Upper lobe of right lung (tissue), 1 donor: ENCODE results near the gene NTM. TPM values are rescaled to one million over a fixed set of nuclear protein-coding genes. Genes with fewer than 3 reads are reported as not detected.

Experiments used
- ATAC-seq: fragments of 200-7000 bp; cut with Tn5 transposase; one replicate; pipeline ENCODE4 v1.9.1; 2020; ENCODE audit warnings: mild to moderate bottlenecking, moderate library complexity
- DNase-seq: peaks from one replicate; pipeline ENCODE4 v3.0.0-alpha.2; 2020
- H3K27ac ChIP-seq: fragments of 200-600 bp; one replicate; pipeline ENCODE4 v1.8.0; 2022
- H3K27me3 ChIP-seq: fragments of 200-600 bp; one replicate; pipeline ENCODE4 v1.8.0; 2022; ENCODE audit warnings: mild to moderate bottlenecking
- H3K36me3 ChIP-seq: fragments of 200-600 bp; one replicate; pipeline ENCODE4 v1.8.0; 2022
- H3K4me1 ChIP-seq: fragments of 200-600 bp; one replicate; pipeline ENCODE4 v1.8.0; 2022
- H3K4me3 ChIP-seq: fragments of 200-600 bp; one replicate; pipeline ENCODE4 v1.8.0; 2022; ENCODE audit warnings: mild to moderate bottlenecking
- H3K9me3 ChIP-seq: fragments of 200-600 bp; one replicate; pipeline ENCODE4 v1.8.0; 2022
- CTCF ChIP-seq: fragments of 200-600 bp; IDR thresholded peaks from one replicate; pipeline ENCODE4 v1.8.0; 2022; ENCODE audit warnings: antibody characterized with exemption
- intact Hi-C: fragments of 100-400 bp; cut with DNase I; formaldehyde crosslinking; loops from one replicate; pipeline ENCODE4 v1.11.0; 2022
- total RNA-seq: library from RNA; stranded (reverse); fragmentation: NEBNext Ultra II Directional; extraction: Animal tissue kit (Norgen Biotek cat#: 25700); gene quantifications from one replicate; pipeline ENCODE4 v1.2.1, GENCODE V29; 2021
- donor health status: DM: no; HTN: yes; CAD: no; lungs with severe emphysema.

NTM gene
- total RNA-seq, 1 donor from 2014 or later = 3.7 TPM

- Histone ChIP-seq H3K27me3 (no peaks in the 10 kb centered on the region), H3K4me3 (no peak overlapping the region), H3K36me3 (no peaks in the 10 kb centered on the region), H3K27ac (no peak overlapping the region), H3K4me1 (no peaks in the 10 kb centered on the region), H3K9me3 (no peaks in the 10 kb centered on the region)
- DNase-seq (no peak), ATAC-seq (no peak)
- no peak for TF ChIP-seq CTCF
- intact Hi-C loops = no loop called here
Observed at GRCh38 chr11:131737357-131737756, 366.9 kb downstream of the NTM start.

- DNase-seq (no peak), ATAC-seq (no peak)
- Histone ChIP-seq H3K4me3 (no peak overlapping the region), H3K27me3 (no peaks in the 10 kb centered on the region), H3K4me1 (no peaks in the 10 kb centered on the region), H3K36me3 (no peaks in the 10 kb centered on the region), H3K9me3 (no peaks in the 10 kb centered on the region), H3K27ac (no peak overlapping the region)
- TF ChIP-seq CTCF = no peak
- intact Hi-C loops = no loop called here
Observed at GRCh38 chr11:131739243-131739882, 368.9 kb downstream of the NTM start.

DNA sequence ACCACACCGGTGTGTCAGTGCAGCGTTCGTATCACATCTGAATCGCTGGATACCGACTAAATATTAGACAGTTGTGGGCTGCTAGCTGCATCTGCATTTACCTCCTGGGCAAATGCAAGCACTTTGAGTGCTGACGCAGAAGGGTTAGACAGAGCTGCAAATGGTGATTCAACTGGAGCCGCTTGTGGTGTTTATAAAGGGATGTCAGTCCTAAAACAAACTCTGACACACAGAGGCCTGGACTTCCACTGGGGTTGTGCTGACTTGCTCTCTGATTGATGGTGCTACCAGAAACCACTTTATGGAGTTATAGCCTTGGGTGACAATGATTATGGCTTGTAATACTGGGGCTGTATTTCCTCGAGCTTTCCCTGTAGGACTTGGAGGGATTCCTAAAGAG lies 374.4 kb downstream of the NTM start:
- H3K4me1 ChIP-seq = no peaks in the 10 kb centered on the region
- no peaks in the 10 kb centered on the region for H3K9me3 ChIP-seq
- no peaks in the 10 kb centered on the region for H3K36me3 ChIP-seq
- TF ChIP-seq CTCF = no peak
- H3K27me3 ChIP-seq = no peaks in the 10 kb centered on the region
- DNase-seq (no peak), ATAC-seq (no peak)
- intact Hi-C loops = no loop called here
- H3K4me3 ChIP-seq = no peak overlapping the region
- H3K27ac ChIP-seq = no peak overlapping the region

DNA sequence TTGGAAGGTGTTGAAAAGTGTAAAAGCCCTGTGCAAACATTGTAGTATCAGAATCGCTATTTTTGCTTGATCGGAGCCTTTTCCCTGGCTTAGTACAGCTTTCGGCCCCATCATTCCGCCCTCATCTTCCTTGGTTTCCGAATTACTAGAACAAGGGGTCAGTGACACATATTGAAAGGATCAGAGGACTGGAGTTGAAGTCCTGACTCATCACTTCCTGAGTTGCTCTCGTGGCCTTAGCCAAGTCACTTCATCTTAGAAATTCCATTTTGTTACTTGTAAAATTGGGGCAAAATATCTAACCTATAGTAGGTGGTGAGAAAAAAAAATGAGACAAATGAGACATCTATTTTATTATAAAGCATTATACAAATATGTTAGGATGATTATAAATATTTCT lies 375.0 kb downstream of the NTM start:
- intact Hi-C loops = no loop called here
- Histone ChIP-seq H3K4me3 (no peak overlapping the region), H3K4me1 (no peaks in the 10 kb centered on the region), H3K36me3 (no peaks in the 10 kb centered on the region), H3K27ac (no peak overlapping the region), H3K27me3 (peaks cover 6% of the 10 kb centered on the region), H3K9me3 (no peaks in the 10 kb centered on the region)
- no peak for ATAC-seq
- no peak for DNase-seq
- TF ChIP-seq CTCF = no peak

GRCh38 chr11:131746201-131746600 lies 375.8 kb downstream of the NTM start:
- Histone ChIP-seq H3K27ac (no peak overlapping the region), H3K4me1 (no peaks in the 10 kb centered on the region), H3K27me3 (peaks cover 6% of the 10 kb centered on the region), H3K36me3 (no peaks in the 10 kb centered on the region), H3K4me3 (no peak overlapping the region), H3K9me3 (no peaks in the 10 kb centered on the region)
- intact Hi-C loops = no loop called here
- no peak for TF ChIP-seq CTCF
- DNase-seq = no peak
- no peak for ATAC-seq
